ENCODE results near the gene NSMF. TPM values are rescaled to one million over a fixed set of nuclear protein-coding genes. Genes with fewer than 3 reads are reported as not detected.

Gene NSMF
- total and polyA plus RNA-seq, 8 donors: 11.7 to 84.9 (median 41.6) TPM

- H3K4me1 ChIP-seq: peaks cover 21 to 54% (median 42%) of the 10 kb centered on the region in 4 donors
- TF ChIP-seq CTCF (IDR thresholded peaks at IDR 0.05) (no peak), POLR2A (IDR thresholded peaks at IDR 0.05) (no peak), POLR2AphosphoS5 (IDR thresholded peaks at IDR 0.05) (no peak)
- no peak for DNase-seq
- peak overlapping the region in 1 of 4 donors; percentile 32 for H3K4me3 ChIP-seq
- H3K27ac ChIP-seq: peak overlapping the region in 3 of 5 donors; percentile 18 to 55 (median 33)
- intact Hi-C loops (cut with DNase I; ENCODE audit: low total_unique reads): no loop called here
- 91 to 93% (median 92%) methylated on average over 18 to 21 of the region's 21 CpGs for WGBS, 5 donors
- no peaks in the 10 kb centered on the region for H3K9me3 ChIP-seq
- H3K27me3 ChIP-seq: peaks cover 0 to 4% (median 0%) of the 10 kb centered on the region in 3 donors
- H3K36me3 ChIP-seq: peaks cover 5 to 46% (median 23%) of the 10 kb centered on the region in 4 donors
Observed at GRCh38 chr9:137461316-137461662, 2.2 kb upstream of the NSMF start.

DNA sequence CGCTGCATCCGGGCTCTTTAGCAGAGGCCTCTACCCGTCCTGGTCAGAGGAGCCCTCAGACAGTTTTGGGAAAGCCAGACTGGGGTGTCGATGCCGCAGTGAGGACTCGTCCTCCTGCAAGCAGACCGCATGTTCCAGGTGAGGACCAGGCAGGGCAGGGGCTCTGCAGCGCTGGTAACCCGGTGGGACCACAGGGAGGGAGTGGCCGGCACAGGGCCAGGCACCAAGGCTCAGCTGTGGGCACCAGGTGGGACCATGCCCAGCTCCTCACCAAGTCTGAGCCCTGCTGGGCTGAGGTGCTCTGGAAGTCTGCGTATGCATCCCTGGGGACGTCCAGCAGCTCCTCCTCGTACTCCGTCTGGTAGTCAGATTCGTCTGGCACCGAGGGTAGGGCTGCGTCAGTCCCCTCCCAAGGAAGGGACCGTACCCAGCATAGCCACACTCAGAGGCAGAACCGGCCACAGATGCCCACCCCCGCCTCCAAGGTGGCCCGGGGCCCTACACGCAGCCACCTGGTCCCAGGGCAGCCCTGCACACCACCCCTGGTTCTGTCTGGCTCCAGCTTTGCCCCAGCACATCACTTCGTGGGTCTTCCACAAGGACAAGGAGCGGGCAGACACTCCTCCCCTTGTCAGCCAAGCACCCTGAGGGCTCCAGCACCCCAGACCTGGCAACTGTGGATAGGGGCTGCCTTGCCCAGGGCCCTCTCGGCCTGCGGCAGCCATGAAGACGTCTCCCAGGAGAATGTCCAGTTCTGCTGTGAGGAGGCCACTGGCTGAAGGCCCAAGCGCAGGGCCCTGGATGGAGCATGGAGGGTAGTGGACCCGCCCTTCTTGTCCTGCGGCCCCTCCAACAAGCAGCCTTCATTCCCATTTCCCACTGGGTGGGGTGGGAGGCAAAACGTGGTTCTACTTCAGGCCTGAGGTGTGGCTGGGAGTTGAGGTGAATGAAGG lies 1.5 kb upstream of the NSMF start:
- Histone ChIP-seq H3K9me3 (no peaks in the 10 kb centered on the region), H3K4me1 (peaks cover 21 to 59% (median 42%) of the 10 kb centered on the region in 4 donors), H3K27me3 (peaks cover 0 to 4% (median 0%) of the 10 kb centered on the region in 3 donors), H3K27ac (no peak overlapping the region), H3K36me3 (peaks cover 5 to 52% (median 28%) of the 10 kb centered on the region in 4 donors), H3K4me3 (no peak overlapping the region)
- TF ChIP-seq POLR2AphosphoS5 (IDR thresholded peaks at IDR 0.05) (no peak), CTCF (IDR thresholded peaks at IDR 0.05) (no peak), EP300 (IDR thresholded peaks at IDR 0.05) (no peak), POLR2A (IDR thresholded peaks at IDR 0.05) (no peak)
- DNase-seq: peak in 1 of 2 donors; percentile 18
- intact Hi-C loops (cut with DNase I; ENCODE audit: low total_unique reads): no loop called here
- WGBS, 5 donors: 90 to 97% (median 95%) methylated on average over 13 to 31 of the region's 31 CpGs

DNA sequence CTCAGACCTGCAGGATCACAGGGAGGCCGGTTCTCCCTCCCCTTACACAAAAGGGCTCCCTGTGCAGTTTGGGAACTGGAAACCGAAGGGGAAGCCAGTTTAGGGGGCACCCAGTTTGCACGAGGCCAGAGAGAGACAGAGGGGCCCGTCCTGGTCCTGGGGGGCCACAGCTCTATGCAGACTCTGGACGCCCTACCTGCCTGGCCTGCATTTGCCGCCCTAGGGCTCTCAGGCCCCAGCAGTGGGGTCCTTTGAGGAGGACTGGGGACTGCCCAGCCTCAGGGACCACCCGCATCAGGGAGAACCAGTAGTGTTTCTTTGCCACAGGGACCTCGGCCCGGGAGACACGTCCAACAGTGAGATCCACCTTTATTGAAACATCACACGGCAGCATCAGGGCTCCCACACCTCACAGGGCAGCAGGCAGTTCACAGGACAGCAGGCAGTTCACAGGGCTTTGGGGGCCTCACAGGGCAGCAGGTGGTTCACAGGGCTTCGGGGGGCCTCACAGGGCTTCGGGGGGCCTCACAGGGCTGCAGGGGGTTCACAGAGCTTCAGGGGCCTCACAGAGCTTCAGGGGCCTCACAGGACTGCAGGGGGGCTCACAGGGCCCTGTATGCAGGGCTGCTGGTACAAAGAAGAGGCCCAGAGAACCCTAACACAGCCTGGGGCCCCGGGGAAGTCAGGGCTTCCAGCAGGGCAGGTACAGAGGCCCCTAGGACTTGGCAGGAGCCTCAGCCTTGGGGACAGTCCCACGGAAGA lies 648 bp upstream of the NSMF start:
- WGBS, 5 donors: 26 to 50% (median 42%) methylated on average over 10 to 15 of the region's 15 CpGs
- intact Hi-C loops (cut with DNase I; ENCODE audit: low total_unique reads): no loop called here
- H3K4me3 ChIP-seq: peak overlapping the region; percentile 62 to 70 (median 68)
- H3K9me3 ChIP-seq: no peaks in the 10 kb centered on the region
- peaks cover 0 to 4% (median 0%) of the 10 kb centered on the region in 3 donors for H3K27me3 ChIP-seq
- TF ChIP-seq POLR2AphosphoS5 (IDR thresholded peaks at IDR 0.05) (no peak), EP300 (IDR thresholded peaks at IDR 0.05) (no peak), POLR2A (IDR thresholded peaks at IDR 0.05) (no peak)
- peaks cover 5 to 59% (median 32%) of the 10 kb centered on the region in 4 donors for H3K36me3 ChIP-seq
- H3K4me1 ChIP-seq: peaks cover 27 to 68% (median 49%) of the 10 kb centered on the region in 4 donors
- H3K27ac ChIP-seq: peak overlapping the region; percentile 40 to 88 (median 79)
- no peak for DNase-seq

DNA sequence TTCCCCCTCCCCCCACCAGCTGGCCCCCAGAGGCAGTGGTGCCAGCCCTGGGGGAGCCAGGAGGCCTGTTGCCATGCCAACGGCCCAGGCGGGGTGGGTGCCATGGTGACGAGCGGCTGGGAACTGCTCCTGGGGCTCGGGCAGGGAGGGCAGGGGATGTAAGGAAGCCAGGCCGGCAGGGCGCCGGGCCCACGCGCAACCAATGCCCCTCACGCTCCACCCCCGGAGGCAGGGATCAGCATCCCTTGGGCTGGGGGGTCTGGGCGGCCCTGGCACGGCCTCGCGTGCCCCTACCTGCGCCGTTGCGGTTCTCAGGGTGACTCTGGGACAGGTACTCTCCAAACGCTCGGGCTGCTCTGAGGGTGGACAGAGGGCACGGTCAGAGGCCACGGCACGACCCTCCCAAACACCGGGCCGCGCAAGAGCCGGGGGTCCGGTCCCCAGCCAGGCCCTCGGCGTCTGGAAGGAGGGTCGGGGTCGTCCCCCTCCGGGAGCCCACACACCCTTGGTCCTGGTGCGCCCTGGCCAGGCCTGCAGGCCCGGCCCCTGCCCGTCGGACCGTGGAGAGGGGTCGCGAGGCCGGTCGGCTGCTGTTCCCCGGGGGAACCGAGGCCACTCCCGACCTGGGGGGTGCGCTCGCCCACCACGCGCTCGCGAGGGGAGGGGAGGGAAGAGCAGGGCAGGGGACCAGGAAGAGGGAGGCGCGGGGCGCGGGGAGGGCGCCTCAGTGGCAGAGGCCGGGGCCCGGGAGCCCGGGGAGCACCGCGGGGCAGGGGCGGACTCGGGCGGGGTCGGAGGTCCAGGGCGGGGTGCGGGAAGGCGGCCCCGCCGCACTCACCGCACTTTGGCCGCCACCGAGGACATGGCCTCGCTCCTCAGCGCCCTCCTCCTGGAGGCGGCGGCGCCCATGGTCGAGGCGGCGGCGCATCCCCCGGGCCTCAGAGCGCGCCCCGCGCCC lies 661 bp downstream of the NSMF start:
- 17 to 25% (median 19%) methylated on average over 20 to 88 of the region's 88 CpGs for WGBS, 5 donors
- DNase-seq: peak in 1 of 2 donors; percentile 76
- no peaks in the 10 kb centered on the region for H3K9me3 ChIP-seq
- no peak for TF ChIP-seq POLR2AphosphoS5 (IDR thresholded peaks at IDR 0.05)
- TF ChIP-seq CTCF (IDR thresholded peaks at IDR 0.05): no peak
- no peak for TF ChIP-seq EP300 (IDR thresholded peaks at IDR 0.05)
- no peak for TF ChIP-seq POLR2A (IDR thresholded peaks at IDR 0.05)
- H3K4me3 ChIP-seq: peak overlapping the region; percentile 62 to 70 (median 68)
- H3K27me3 ChIP-seq: peaks cover 0 to 4% (median 0%) of the 10 kb centered on the region in 3 donors
- intact Hi-C loops (cut with DNase I; ENCODE audit: low total_unique reads): no loop called here
- peaks cover 37 to 78% (median 59%) of the 10 kb centered on the region in 4 donors for H3K4me1 ChIP-seq
- H3K27ac ChIP-seq: peak overlapping the region; percentile 53 to 88 (median 79)
- peaks cover 5 to 53% (median 28%) of the 10 kb centered on the region in 4 donors for H3K36me3 ChIP-seq

Data from stomach (tissue), 9 donors.